ENCODE data around the gene ANKRD36C. TPM values are rescaled to one million over a fixed set of nuclear protein-coding genes. Genes with fewer than 3 reads are reported as not detected.
"Not testable (repeated sequence)": the region's sequence is repeated elsewhere in the genome, so short reads cannot be mapped to it uniquely, and the experiment has no call there.

The ANKRD36C gene
- total and polyA plus RNA-seq, 5 experiments from 2014 or later: 8.4 to 71.8 (median 13.6) TPM

DNA sequence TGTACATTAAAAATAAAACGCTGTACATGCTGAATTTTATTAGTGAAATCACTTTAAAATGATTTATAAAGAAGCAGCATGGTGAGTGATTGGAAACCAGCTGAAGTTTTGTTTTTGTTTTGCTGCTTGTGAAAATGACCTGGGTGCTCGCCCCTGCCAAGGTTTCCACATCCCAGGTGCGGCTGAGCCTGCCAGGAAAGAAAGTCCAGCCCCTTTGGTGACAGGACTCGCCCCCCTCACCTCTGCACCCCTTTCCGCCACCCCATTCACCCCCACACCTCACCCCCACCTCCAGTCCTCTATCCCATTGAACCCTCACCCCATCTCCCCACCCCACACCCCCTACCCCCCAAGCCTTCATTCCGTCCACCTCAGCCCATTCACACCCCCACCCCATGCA is 740 bp downstream of the ANKRD36C start:
- Mint-ChIP-seq H3K4me3 (peak overlapping the region in 6 of 10 donors; percentile 41 to 92 (median 52)), H3K27me3 (peaks cover 0 to 20% (median 3%) of the 10 kb centered on the region in 5 donors), H3K27ac (peak overlapping the region in 3 of 10 donors; percentile 52 to 97 (median 59))
- not testable (repeated sequence) for DNase-seq, ATAC-seq, H3K9me3 Mint-ChIP-seq, H3K36me3 Mint-ChIP-seq, H3K4me1 Mint-ChIP-seq
- POLR2A ChIA-PET: interaction anchor here (0.8 kb wide), 2 partner anchors 126 to 218 kb away, joined by 3 read pairs; partner anchors contain the start of gene STARD7

DNA sequence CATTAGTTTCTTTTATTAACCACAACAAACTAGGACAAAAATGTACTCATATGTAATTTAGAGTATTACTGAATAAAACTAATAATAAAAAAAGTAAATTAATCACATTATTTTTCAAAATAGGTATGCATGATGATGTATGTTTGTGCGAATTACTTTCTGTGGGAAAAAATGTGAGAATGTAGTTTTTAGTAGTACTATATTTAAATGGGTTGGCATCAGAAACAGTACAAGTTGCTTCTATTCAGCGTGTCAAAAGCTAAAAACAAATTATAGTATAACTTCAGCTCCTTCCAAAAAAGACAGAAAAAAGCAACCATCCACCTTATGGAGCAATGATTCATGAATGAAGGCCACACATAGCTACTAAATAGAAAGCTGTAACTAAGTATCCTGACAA is 40.0 kb downstream of the ANKRD36C start:
- POLR2A ChIA-PET, H3K9me3 Mint-ChIP-seq, H3K4me3 Mint-ChIP-seq, DNase-seq, ATAC-seq, H3K27me3 Mint-ChIP-seq, H3K4me1 Mint-ChIP-seq, H3K27ac Mint-ChIP-seq: not testable (repeated sequence)
- H3K36me3 Mint-ChIP-seq: peaks cover 4 to 42% (median 23%) of the 10 kb centered on the region in 3 donors

DNA sequence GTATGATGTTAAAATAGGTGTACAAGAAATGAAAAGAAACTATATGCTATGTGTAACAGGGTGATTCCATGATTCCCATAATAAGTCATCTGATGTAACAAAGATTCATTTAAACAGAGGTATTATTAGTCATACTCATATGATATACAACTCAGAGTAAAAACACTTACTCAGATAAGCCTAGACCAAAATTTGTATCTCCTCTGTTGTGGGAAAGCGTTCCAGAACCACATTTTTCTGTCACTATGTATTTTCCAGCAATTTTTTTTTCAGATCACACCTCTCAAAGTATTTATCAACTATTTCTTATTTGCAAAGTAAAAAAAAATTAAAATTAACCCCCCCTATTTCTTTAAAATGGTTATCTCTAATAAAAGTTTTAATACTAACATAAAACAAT is 43.6 kb downstream of the ANKRD36C start:
- DNase-seq, H3K27ac Mint-ChIP-seq, H3K9me3 Mint-ChIP-seq, H3K4me1 Mint-ChIP-seq, H3K4me3 Mint-ChIP-seq, ATAC-seq, POLR2A ChIA-PET, H3K27me3 Mint-ChIP-seq: not testable (repeated sequence)
- peaks cover 8 to 31% (median 21%) of the 10 kb centered on the region in 3 donors for H3K36me3 Mint-ChIP-seq

DNA sequence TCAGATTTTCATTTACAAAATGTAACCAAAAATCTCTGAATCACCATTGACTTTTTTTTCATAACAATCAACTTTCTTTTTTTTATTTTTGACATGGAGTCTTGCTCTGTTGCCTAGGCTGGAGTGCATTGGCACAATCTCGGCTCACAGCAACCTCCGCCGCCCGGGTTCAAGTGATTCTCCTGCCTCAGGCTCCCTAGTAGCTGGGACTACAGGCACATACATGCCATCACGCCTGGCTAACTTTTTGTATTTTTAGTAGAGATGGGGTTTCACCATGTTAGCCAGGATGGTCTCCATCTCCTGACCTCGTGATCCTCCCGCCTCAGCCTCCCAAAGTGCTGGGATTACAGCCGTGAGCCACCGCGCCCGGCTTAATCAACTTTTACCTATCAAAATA is 51.7 kb downstream of the ANKRD36C start:
- H3K27me3 Mint-ChIP-seq, H3K4me3 Mint-ChIP-seq, H3K9me3 Mint-ChIP-seq, H3K27ac Mint-ChIP-seq, ATAC-seq, POLR2A ChIA-PET, DNase-seq, H3K4me1 Mint-ChIP-seq: not testable (repeated sequence)
- peaks cover 11 to 38% (median 24%) of the 10 kb centered on the region in 3 donors for H3K36me3 Mint-ChIP-seq

DNA sequence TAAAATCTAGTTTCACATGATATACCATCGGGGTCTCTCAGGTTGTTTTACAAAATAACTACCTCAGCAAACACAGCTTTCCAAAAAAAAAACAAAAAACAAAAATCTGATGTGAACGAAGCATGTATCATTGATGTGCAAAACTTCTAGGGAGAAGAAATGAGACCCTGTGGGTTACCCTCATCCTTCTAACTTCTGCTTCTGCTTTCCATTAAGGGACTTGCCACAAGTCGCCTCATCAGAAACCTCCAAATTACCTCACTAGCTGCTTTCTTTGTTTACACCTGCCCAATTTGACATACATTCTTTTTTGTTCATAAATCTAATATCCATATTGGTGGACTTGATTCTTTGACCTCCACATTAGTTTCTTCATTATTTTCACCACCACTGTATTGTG is 60.9 kb downstream of the ANKRD36C start:
- H3K27me3 Mint-ChIP-seq, H3K4me3 Mint-ChIP-seq, POLR2A ChIA-PET, ATAC-seq, H3K9me3 Mint-ChIP-seq, DNase-seq, H3K4me1 Mint-ChIP-seq: not testable (repeated sequence)
- Mint-ChIP-seq H3K27ac (peak overlapping the region in 1 of 10 donors; percentile 17), H3K36me3 (peaks cover 0 to 49% (median 33%) of the 10 kb centered on the region in 3 donors)

DNA sequence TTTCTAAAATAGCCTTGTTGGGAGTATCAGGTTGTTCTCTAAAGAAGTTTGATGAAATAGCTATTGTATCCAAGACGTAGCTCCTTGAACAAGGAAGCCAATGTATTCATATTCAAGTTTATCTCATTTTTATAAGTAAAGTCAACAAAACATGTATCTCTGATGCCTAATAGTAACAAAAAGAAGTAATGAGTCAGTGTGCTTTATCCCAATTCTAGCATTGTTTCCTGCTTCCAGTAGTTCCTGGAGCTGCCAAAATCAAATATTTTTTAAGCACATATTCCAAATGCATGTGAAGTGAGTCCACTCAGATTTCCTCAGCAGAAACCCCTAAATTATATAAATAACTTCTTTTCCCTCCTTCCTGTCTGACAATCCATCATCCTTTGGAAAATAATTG is 74.6 kb downstream of the ANKRD36C start:
- POLR2A ChIA-PET, H3K9me3 Mint-ChIP-seq, ATAC-seq, H3K4me1 Mint-ChIP-seq, H3K27me3 Mint-ChIP-seq, DNase-seq, H3K27ac Mint-ChIP-seq, H3K4me3 Mint-ChIP-seq: not testable (repeated sequence)
- peaks cover 12 to 88% (median 33%) of the 10 kb centered on the region in 3 donors for H3K36me3 Mint-ChIP-seq

DNA sequence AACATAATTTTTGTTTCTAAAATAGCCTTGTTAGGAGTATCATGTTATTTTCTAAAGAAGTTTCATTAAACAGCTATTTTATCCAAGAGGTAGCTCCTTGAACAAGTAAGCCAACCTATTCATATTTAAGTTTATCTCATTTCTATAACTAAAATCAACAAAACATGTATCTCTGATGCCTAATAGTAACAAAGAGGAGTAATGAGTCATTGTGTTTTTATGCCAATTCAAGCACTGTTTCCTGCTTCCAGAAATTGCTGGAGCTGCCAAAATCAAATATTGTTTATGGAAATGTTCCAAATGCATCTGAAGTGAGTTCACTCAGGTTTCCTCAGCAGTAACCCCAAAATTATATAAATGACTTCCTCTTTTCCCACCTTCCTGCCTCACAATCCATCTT is 76.5 kb downstream of the ANKRD36C start:
- POLR2A ChIA-PET, H3K4me1 Mint-ChIP-seq, H3K4me3 Mint-ChIP-seq, ATAC-seq, H3K27ac Mint-ChIP-seq, DNase-seq, H3K27me3 Mint-ChIP-seq, H3K9me3 Mint-ChIP-seq: not testable (repeated sequence)
- H3K36me3 Mint-ChIP-seq: peaks cover 18 to 91% (median 39%) of the 10 kb centered on the region in 3 donors

DNA sequence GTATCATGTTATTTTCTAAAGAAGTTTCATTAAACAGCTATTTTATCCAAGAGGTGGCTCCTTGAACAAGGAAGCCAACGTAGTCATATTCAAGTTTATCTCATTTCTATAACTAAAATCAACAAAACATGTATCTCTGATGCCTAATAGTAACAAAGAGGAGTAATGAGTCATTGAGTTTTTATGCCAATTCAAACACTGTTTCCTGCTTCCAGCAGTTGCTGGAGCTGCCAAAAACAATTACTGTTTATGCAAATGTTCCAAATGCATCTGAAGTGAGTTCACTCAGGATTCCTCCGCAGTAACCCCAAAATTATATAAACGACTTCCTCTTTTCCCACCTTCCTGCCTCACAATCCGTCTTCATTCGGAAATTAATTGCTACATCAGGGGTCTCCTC is 80.2 kb downstream of the ANKRD36C start:
- POLR2A ChIA-PET, H3K9me3 Mint-ChIP-seq, ATAC-seq, DNase-seq, H3K27ac Mint-ChIP-seq, H3K27me3 Mint-ChIP-seq, H3K4me3 Mint-ChIP-seq, H3K4me1 Mint-ChIP-seq: not testable (repeated sequence)
- peaks cover 18 to 67% (median 24%) of the 10 kb centered on the region in 3 donors for H3K36me3 Mint-ChIP-seq

DNA sequence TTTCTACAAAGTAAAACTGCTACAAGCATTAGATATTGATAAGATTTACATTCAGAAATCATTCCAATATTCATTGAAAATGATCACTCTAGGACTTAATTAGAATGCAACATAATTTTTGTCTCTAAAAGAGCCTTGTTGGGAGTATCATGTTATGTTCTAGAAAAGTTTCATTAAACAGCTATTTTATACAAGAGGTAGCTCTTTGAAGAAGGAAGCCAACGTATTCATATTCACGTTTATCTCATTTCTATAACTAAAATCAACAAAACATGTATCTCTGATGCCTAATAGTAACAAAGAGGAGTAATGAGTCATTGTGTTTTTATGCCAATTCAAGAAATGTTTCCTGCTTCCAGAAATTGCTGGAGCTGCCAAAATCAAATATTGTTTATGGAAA is 97.2 kb downstream of the ANKRD36C start:
- H3K27ac Mint-ChIP-seq, H3K4me3 Mint-ChIP-seq, H3K9me3 Mint-ChIP-seq, POLR2A ChIA-PET, DNase-seq, ATAC-seq, H3K4me1 Mint-ChIP-seq, H3K27me3 Mint-ChIP-seq: not testable (repeated sequence)
- peaks cover 4 to 54% (median 22%) of the 10 kb centered on the region in 3 donors for H3K36me3 Mint-ChIP-seq

DNA sequence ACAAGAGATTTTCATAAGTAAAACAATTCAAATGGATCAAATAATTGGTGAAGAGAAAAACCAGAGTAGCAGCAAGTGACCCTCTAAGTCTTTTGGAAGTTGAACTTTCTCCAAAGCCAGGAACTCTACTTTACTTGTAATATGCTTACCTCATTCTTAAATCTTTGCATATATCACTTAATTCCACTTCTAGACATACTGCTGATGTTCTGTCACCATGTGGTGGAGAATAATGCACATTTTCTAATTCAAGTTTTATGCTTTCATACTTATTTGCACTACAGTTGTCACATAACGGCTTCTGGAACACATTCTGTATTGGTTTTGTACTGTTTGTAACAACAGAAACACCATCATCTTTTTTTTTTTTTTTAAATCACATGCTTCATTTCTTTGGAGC is 123.7 kb downstream of the ANKRD36C start:
- H3K27me3 Mint-ChIP-seq, POLR2A ChIA-PET, ATAC-seq, DNase-seq, H3K27ac Mint-ChIP-seq, H3K9me3 Mint-ChIP-seq, H3K4me3 Mint-ChIP-seq, H3K4me1 Mint-ChIP-seq: not testable (repeated sequence)
- H3K36me3 Mint-ChIP-seq: peaks cover 4 to 31% (median 13%) of the 10 kb centered on the region in 3 donors

DNA sequence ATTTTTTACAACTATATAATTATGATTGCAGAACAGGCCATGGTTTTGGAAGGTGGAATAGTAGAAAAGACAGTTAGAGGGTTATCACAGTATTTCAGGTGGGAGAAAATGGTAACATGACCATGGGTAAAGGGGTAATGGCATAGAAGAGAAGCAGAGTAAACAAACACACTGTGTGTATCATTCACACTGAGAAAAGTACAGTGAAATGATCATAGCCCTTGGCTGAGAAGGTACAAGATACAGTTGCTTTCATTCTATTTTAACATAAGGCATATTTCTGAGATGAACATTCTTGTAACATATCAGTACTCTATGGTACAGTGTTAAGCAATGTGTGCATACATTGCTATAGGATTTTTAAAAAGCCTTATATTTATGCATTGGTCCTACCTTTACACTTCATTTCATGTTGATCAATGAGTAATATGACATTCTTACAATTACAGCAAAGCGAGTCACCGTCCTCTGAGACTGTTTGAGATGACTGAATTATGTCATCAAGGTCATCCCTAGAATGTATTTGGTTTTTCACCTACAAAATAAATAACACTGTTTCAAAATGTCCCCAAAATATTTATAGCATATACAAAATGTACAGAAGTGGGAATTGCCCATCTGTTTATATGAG is 124.5 kb downstream of the ANKRD36C start:
- H3K9me3 Mint-ChIP-seq, POLR2A ChIA-PET, H3K4me1 Mint-ChIP-seq, DNase-seq, H3K4me3 Mint-ChIP-seq, H3K27me3 Mint-ChIP-seq, ATAC-seq, H3K27ac Mint-ChIP-seq: not testable (repeated sequence)
- H3K36me3 Mint-ChIP-seq: peaks cover 4 to 27% (median 13%) of the 10 kb centered on the region in 3 donors

DNA sequence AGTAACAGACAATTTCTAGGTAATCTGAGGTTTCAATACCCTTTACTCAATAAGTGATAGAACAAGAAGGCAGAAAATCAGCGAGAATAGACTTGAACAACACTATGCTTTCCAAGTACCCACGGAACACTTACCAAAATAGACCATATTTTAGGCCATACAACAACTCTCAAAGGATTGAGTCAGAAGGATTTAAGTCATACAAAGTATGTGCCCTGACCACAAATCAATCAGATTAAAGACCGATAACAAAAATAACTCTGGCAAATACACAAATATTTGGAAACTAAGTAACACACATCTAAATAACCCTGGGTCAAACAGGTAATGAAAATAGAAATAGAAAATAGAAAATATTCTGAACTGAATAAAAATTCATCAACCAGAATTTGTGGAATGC is 129.5 kb downstream of the ANKRD36C start:
- H3K4me1 Mint-ChIP-seq, H3K4me3 Mint-ChIP-seq, POLR2A ChIA-PET, DNase-seq, H3K9me3 Mint-ChIP-seq, H3K27me3 Mint-ChIP-seq, ATAC-seq, H3K27ac Mint-ChIP-seq: not testable (repeated sequence)
- H3K36me3 Mint-ChIP-seq: peaks cover 4 to 36% (median 9%) of the 10 kb centered on the region in 3 donors

DNA sequence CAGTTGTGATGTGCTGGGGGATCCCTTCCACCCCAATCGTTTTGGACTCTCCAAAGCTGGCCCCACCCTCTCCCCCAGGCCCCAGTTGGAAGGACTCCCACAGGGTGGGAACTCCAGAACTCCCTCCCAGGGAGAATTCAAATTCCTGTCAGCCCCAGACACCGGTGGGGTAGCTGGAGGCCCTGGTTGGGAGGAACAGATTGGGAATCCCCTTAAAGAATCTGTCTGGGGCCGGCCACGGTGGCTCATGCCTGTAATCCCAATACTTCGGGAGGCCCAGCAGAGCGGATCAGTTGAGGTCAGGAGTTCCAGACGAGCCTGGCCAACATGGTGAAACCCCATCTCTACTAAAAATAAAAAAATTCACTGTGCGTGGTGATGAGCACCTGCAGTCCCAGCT is 155.5 kb downstream of the ANKRD36C start:
- no peak for ATAC-seq

More for the DNA sequence above, 155.5 kb downstream of the ANKRD36C start:
- peaks cover 0 to 17% (median 4%) of the 10 kb centered on the region in 9 donors for H3K9me3 Mint-ChIP-seq
- peaks cover 29 to 77% (median 77%) of the 10 kb centered on the region in 3 donors for H3K36me3 Mint-ChIP-seq
- H3K4me3 Mint-ChIP-seq: no peak overlapping the region
- H3K4me1 Mint-ChIP-seq: peaks cover 0 to 2% (median 0%) of the 10 kb centered on the region in 4 donors
- H3K27ac Mint-ChIP-seq: no peak overlapping the region
- no peaks in the 10 kb centered on the region for H3K27me3 Mint-ChIP-seq
- POLR2A ChIA-PET: no interaction called here
- DNase-seq: no peak

Measured in naive thymus-derived CD8-positive, alpha-beta T cell (primary cell).